ENCODE measurements around the gene GRIK2. TPM values are rescaled to one million over a fixed set of nuclear protein-coding genes. Genes with fewer than 3 reads are reported as not detected.

The GRIK2 gene
- total and polyA plus RNA-seq, 2 experiments from 2014 or later = 0.21 to 0.45 TPM

GRCh38 chr6:101935732-101936131 is 542.2 kb downstream of the GRIK2 start:
- Histone ChIP-seq H3K36me3 (no peaks in the 10 kb centered on the region), H3K9me3 (ENCODE audit: low read depth) (no peaks in the 10 kb centered on the region), H3K27ac (no peak overlapping the region), H3K4me1 (ENCODE audit: low read depth) (no peaks in the 10 kb centered on the region), H3K27me3 (no peaks in the 10 kb centered on the region), H3K4me3 (no peak overlapping the region)
- DNase-seq (ENCODE audit: low read depth in 1 of 2, low spot score in 1 of 2) = peak in 1 of 2 donors; percentile 18
- TF ChIP-seq, protein P1, sequence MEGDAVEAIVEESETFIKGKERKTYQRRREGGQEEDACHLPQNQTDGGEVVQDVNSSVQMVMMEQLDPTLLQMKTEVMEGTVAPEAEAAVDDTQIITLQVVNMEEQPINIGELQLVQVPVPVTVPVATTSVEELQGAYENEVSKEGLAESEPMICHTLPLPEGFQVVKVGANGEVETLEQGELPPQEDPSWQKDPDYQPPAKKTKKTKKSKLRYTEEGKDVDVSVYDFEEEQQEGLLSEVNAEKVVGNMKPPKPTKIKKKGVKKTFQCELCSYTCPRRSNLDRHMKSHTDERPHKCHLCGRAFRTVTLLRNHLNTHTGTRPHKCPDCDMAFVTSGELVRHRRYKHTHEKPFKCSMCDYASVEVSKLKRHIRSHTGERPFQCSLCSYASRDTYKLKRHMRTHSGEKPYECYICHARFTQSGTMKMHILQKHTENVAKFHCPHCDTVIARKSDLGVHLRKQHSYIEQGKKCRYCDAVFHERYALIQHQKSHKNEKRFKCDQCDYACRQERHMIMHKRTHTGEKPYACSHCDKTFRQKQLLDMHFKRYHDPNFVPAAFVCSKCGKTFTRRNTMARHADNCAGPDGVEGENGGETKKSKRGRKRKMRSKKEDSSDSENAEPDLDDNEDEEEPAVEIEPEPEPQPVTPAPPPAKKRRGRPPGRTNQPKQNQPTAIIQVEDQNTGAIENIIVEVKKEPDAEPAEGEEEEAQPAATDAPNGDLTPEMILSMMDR (IDR thresholded peaks at IDR 0.05; ENCODE audit: low read depth, low read length) = no peak

DNA sequence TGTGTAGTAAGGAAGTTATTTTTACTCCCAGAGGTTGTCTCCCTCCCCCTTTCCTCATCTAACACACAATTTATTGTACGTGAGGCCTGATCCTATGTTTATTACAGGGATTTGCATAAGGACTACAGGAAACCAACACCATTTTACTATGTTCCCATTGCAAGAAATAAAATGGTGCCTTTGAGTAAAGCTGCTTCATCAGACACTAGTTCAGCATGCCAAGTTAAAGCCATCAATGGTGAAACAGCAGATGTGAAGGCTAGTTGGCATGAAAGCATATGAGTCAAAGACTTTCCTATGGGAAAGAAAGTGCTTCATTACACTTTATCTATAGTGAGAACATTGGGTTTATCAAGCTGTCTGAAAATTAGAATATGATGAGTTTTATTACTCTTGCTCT is 543.0 kb downstream of the GRIK2 start:
- Histone ChIP-seq H3K4me1 (ENCODE audit: low read depth) (no peaks in the 10 kb centered on the region), H3K36me3 (no peaks in the 10 kb centered on the region), H3K4me3 (no peak overlapping the region), H3K27me3 (no peaks in the 10 kb centered on the region), H3K9me3 (ENCODE audit: low read depth) (no peaks in the 10 kb centered on the region), H3K27ac (no peak overlapping the region)
- peak in 1 of 2 donors; percentile 20 for DNase-seq (ENCODE audit: low read depth in 1 of 2, low spot score in 1 of 2)
- TF ChIP-seq, protein P1 (IDR thresholded peaks at IDR 0.05; ENCODE audit: low read depth, low read length) = no peak

GRCh38 chr6:101937108-101937507 is 543.6 kb downstream of the GRIK2 start:
- H3K27ac ChIP-seq = no peak overlapping the region
- H3K9me3 ChIP-seq (ENCODE audit: low read depth) = no peaks in the 10 kb centered on the region
- H3K36me3 ChIP-seq = no peaks in the 10 kb centered on the region
- no peaks in the 10 kb centered on the region for H3K27me3 ChIP-seq
- DNase-seq (ENCODE audit: low read depth in 1 of 2, low spot score in 1 of 2) = peak in 1 of 2 donors; percentile 34
- no peak overlapping the region for H3K4me3 ChIP-seq
- no peaks in the 10 kb centered on the region for H3K4me1 ChIP-seq (ENCODE audit: low read depth)
- TF ChIP-seq, protein P1 (IDR thresholded peaks at IDR 0.05; ENCODE audit: low read depth, low read length) = no peak

DNA sequence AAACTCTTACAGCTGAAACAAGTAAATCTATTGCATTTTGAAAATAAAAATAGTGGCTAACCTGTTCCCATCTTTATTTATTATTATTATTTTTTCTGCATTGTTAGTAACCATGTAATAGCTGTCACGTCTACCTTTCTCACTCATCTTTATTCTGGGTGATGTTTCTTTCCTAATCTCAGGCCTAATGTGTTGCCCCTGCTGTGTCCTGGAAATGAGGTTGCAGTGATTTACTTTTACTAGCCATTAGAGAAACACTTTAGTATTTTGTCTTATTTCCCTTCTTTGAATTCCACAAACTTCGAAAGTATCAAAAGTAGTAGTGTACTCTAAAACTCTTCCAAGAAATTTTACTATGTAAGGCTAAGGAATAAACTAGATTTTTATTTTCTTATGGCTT is 546.9 kb downstream of the GRIK2 start:
- H3K27ac ChIP-seq = no peak overlapping the region
- H3K9me3 ChIP-seq (ENCODE audit: low read depth) = no peaks in the 10 kb centered on the region
- TF ChIP-seq, protein P1 (IDR thresholded peaks at IDR 0.05; ENCODE audit: low read depth, low read length) = no peak
- no peaks in the 10 kb centered on the region for H3K4me1 ChIP-seq (ENCODE audit: low read depth)
- no peak for DNase-seq (ENCODE audit: low read depth in 1 of 2, low spot score in 1 of 2)
- H3K27me3 ChIP-seq = no peaks in the 10 kb centered on the region
- H3K4me3 ChIP-seq = no peak overlapping the region
- H3K36me3 ChIP-seq = no peaks in the 10 kb centered on the region

DNA sequence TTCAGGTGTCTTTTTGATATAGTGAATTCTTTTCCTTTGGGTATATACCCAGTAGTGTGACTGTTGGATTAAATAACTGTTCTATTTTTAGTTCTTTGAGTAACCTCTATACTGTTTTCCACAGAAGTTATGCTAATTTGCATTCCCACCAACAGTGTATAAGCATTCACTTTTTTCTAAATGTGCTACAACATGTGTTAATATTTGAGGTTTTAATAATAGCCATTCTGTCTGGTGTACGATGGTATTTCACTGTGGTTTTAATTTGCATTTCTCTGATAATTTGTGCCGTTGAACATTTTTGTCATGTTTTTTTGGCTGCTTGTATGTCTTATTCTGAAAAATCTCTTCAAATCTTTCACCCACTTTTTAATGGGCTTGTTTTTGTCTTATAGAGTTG is 563.5 kb downstream of the GRIK2 start:
- no peaks in the 10 kb centered on the region for H3K4me1 ChIP-seq (ENCODE audit: low read depth)
- no peak overlapping the region for H3K27ac ChIP-seq
- no peaks in the 10 kb centered on the region for H3K27me3 ChIP-seq
- no peaks in the 10 kb centered on the region for H3K9me3 ChIP-seq (ENCODE audit: low read depth)
- TF ChIP-seq, protein P1 (IDR thresholded peaks at IDR 0.05; ENCODE audit: low read depth, low read length) = no peak
- DNase-seq (ENCODE audit: low read depth in 1 of 2, low spot score in 1 of 2) = no peak
- no peaks in the 10 kb centered on the region for H3K36me3 ChIP-seq
- no peak overlapping the region for H3K4me3 ChIP-seq

DNA sequence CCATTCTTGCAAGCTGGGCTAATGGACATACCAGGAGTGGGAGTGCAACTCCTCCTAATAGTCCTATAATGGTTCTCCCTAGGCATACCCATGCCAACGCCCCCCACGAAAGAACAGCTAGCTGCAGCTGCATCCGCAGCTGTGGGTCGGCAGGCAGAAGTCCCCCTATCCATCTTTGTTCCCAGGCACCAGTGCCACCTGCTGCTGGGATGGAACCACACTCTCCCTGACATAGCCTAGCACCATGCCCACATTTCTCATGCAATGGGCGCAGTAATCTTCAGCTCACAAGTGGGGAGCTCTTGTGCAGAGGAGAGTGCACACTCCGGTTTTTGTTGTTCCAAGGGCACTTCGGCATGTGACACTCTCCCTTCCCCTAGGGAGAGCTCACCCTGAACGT is 567.8 kb downstream of the GRIK2 start:
- H3K4me3 ChIP-seq = no peak overlapping the region
- H3K4me1 ChIP-seq (ENCODE audit: low read depth) = no peaks in the 10 kb centered on the region
- no peak for DNase-seq (ENCODE audit: low read depth in 1 of 2, low spot score in 1 of 2)
- no peaks in the 10 kb centered on the region for H3K36me3 ChIP-seq
- no peaks in the 10 kb centered on the region for H3K9me3 ChIP-seq (ENCODE audit: low read depth)
- TF ChIP-seq, protein P1 (IDR thresholded peaks at IDR 0.05; ENCODE audit: low read depth, low read length) = no peak
- no peak overlapping the region for H3K27ac ChIP-seq
- no peaks in the 10 kb centered on the region for H3K27me3 ChIP-seq

Data from cardiac muscle cell (in vitro differentiated cells and primary cell).